Measurements from ENCODE around the gene RCC2.

RCC2 gene

GRCh38 chr1:17381161-17381560, 58.3 kb downstream of the RCC2 start:
- in situ Hi-C loops (cut with HindIII; ENCODE audit: low sequenced_read_pairs) = no loop called here

GRCh38 chr1:17377325-17377953, 62.0 kb downstream of the RCC2 start:
- in situ Hi-C loops (cut with HindIII; ENCODE audit: low sequenced_read_pairs) = loop anchor here (5.0 to 10.0 kb wide), 2 partner anchors 190 to 363 kb away; partner anchors contain the start of gene ATP13A2

- in situ Hi-C loops (cut with HindIII; ENCODE audit: low sequenced_read_pairs) = loop anchor here (5.0 to 10.0 kb wide), 2 partner anchors 188 to 361 kb away; partner anchors contain the start of gene ATP13A2
Measured at GRCh38 chr1:17375651-17376050, 63.8 kb downstream of the RCC2 start.

GRCh38 chr1:17372955-17373354, 66.5 kb downstream of the RCC2 start:
- in situ Hi-C loops (cut with HindIII; ENCODE audit: low sequenced_read_pairs) = loop anchor here (10.0 kb wide), 1 partner anchor 358 kb away; the partner anchor contains the start of gene ATP13A2

- in situ Hi-C loops (cut with HindIII; ENCODE audit: low sequenced_read_pairs) = loop anchor here (10.0 kb wide), 1 partner anchor 357 kb away; the partner anchor contains the start of gene ATP13A2
Measured at GRCh38 chr1:17371896-17372295, 67.6 kb downstream of the RCC2 start, which contains the start of gene PADI6. Gene PADI6 (plus strand): TSS chr1:17372196. CDS start chr1:17372246, 50 bp downstream.

GRCh38 chr1:17370618-17371017, 68.9 kb downstream of the RCC2 start:
- in situ Hi-C loops (cut with HindIII; ENCODE audit: low sequenced_read_pairs) = loop anchor here (10.0 kb wide), 1 partner anchor 356 kb away; the partner anchor contains the start of gene ATP13A2

- in situ Hi-C loops (cut with HindIII; ENCODE audit: low sequenced_read_pairs) = no loop called here
Measured at GRCh38 chr1:17369466-17369865, 70.0 kb downstream of the RCC2 start.

- in situ Hi-C loops (cut with HindIII; ENCODE audit: low sequenced_read_pairs) = no loop called here
Measured at GRCh38 chr1:17365293-17365692, 74.2 kb downstream of the RCC2 start.

- in situ Hi-C loops (cut with HindIII; ENCODE audit: low sequenced_read_pairs) = no loop called here
Measured at GRCh38 chr1:17363771-17364170, 75.7 kb downstream of the RCC2 start.

- in situ Hi-C loops (cut with HindIII; ENCODE audit: low sequenced_read_pairs) = no loop called here
Measured at GRCh38 chr1:17363351-17363750, 76.1 kb downstream of the RCC2 start.

GRCh38 chr1:17361687-17362086, 77.8 kb downstream of the RCC2 start:
- in situ Hi-C loops (cut with HindIII; ENCODE audit: low sequenced_read_pairs) = no loop called here

GRCh38 chr1:17360272-17360956, 79.1 kb downstream of the RCC2 start:
- in situ Hi-C loops (cut with HindIII; ENCODE audit: low sequenced_read_pairs) = no loop called here

GRCh38 chr1:17359808-17360207, 79.7 kb downstream of the RCC2 start:
- in situ Hi-C loops (cut with HindIII; ENCODE audit: low sequenced_read_pairs) = no loop called here

- in situ Hi-C loops (cut with HindIII; ENCODE audit: low sequenced_read_pairs) = no loop called here
Measured at GRCh38 chr1:17359031-17359430, 80.4 kb downstream of the RCC2 start.

- in situ Hi-C loops (cut with HindIII; ENCODE audit: low sequenced_read_pairs) = no loop called here
Measured at GRCh38 chr1:17358557-17358956, 80.9 kb downstream of the RCC2 start.
